Fibroblast of villous mesenchyme (primary cell): ENCODE results near the gene C6orf141. TPM values are rescaled to one million over a fixed set of nuclear protein-coding genes. Genes with fewer than 3 reads are reported as not detected.

Source experiments
- DNase-seq: peaks from one replicate; pipeline ENCODE4 v3.0.0-alpha.2; 2010; ENCODE audit warnings: low read depth
- H3K4me3 ChIP-seq: 2 replicates; pipeline ENCODE4 v1.5.1; 2011; ENCODE audit warnings: low read depth, mild to moderate bottlenecking, low read length
- total RNA-seq: library from RNA; depleted of rRNA; stranded (reverse); fragments of >200 nt; gene quantifications from 2 replicates; pipeline ENCODE4 v1.2.3, GENCODE V29; 2012
- TF ChIP-seq, protein P1 (sequence below): IDR thresholded peaks from 2 replicates; pipeline ENCODE4 v1.5.1; 2012; ENCODE audit warnings: low read depth, mild to moderate bottlenecking, low read length; ENCODE audit not compliant: insufficient read depth

C6orf141 gene
- total RNA-seq, 1 donor: 0.43 TPM

DNA sequence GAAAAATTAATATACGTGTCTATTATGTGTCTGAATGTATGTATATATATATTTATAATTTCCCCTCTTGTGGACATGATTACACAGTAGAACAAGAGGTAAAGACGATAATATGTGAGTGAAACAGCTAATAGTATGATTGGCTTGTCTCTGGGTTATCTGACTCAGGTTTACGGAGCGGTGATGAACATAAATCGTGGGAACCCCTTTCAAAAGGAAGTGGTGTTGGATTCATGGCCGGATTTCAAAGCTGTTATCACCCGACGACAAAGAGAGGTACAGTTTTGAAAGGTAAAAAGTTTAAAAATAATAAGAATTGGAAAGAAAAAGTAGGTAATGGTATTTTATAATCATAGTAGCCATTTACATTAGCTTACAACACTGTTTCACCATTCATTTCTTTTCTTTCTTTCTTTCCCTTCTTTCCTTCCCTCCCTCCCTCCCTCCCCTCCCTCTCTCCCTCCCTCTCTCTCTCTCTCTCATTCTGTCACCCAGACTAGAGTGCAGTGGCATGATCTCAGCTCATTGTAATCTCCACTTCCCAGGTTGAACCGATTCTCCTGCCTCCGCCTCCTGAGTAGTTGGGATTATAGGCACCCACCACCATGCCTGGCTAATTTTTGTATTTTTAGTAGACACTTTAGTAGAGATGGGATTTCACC lies 34.9 kb upstream of the C6orf141 start:
- no peak for DNase-seq
- TF ChIP-seq, protein P1, sequence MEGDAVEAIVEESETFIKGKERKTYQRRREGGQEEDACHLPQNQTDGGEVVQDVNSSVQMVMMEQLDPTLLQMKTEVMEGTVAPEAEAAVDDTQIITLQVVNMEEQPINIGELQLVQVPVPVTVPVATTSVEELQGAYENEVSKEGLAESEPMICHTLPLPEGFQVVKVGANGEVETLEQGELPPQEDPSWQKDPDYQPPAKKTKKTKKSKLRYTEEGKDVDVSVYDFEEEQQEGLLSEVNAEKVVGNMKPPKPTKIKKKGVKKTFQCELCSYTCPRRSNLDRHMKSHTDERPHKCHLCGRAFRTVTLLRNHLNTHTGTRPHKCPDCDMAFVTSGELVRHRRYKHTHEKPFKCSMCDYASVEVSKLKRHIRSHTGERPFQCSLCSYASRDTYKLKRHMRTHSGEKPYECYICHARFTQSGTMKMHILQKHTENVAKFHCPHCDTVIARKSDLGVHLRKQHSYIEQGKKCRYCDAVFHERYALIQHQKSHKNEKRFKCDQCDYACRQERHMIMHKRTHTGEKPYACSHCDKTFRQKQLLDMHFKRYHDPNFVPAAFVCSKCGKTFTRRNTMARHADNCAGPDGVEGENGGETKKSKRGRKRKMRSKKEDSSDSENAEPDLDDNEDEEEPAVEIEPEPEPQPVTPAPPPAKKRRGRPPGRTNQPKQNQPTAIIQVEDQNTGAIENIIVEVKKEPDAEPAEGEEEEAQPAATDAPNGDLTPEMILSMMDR: no peak
- H3K4me3 ChIP-seq: no peak overlapping the region

DNA sequence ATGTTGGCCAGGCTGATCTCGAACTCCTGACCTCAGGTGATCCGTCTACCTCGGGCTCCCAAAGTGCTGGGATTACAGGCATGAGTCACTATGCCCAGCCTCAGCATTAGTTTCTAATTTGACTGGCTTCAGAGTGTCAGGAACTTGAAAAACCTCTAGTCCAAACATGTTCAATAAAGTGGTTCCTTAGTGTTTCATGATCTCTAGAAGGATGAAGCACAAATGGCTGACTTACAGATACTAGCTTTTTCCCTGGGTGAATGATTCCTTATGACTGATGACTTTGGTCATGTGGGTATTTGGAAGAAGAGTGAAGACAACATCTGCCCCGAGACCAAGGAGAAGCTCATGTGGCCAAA lies 34.3 kb upstream of the C6orf141 start:
- DNase-seq: no peak
- no peak overlapping the region for H3K4me3 ChIP-seq
- TF ChIP-seq, protein P1: no peak

DNA sequence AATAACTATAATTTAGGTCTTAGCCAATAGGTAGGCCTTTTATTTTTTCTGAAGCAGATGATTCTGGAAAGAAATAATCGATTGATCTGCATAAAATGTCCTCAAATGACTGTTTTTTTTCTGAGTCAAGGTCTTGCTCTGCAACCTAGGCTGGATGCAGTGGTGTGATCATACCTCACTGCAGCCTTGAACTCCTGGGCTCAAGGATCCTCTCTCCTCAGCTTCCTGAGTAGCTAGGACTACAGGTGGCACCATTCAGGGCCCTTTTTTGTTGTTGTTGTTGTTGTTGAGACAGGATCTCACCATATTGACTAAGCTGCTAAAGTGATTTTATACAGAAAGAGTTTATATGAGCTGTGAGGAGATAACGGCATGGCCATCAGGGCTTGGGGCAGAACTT lies 32.5 kb upstream of the C6orf141 start:
- no peak overlapping the region for H3K4me3 ChIP-seq
- TF ChIP-seq, protein P1: no peak
- DNase-seq: no peak

DNA sequence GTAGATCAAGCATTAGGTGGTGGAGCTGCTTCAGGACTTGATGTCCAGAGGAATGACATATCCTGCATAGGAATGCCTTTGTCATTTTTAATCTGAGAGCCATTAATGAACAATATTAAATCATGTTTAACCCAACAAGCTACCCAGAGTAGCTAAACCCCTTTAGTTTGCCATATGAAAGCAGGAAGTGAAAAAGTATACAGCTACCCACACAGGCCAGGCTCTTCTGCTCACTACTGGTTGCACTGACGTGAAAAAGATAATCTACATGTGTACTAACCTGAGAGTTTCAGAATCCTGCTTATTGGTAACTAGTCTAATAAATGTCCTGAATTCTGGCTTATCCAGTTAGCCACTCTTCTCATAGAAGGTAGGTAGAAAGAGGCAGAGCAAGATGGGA lies 30.8 kb upstream of the C6orf141 start:
- TF ChIP-seq, protein P1: no peak
- no peak for DNase-seq
- H3K4me3 ChIP-seq: no peak overlapping the region

DNA sequence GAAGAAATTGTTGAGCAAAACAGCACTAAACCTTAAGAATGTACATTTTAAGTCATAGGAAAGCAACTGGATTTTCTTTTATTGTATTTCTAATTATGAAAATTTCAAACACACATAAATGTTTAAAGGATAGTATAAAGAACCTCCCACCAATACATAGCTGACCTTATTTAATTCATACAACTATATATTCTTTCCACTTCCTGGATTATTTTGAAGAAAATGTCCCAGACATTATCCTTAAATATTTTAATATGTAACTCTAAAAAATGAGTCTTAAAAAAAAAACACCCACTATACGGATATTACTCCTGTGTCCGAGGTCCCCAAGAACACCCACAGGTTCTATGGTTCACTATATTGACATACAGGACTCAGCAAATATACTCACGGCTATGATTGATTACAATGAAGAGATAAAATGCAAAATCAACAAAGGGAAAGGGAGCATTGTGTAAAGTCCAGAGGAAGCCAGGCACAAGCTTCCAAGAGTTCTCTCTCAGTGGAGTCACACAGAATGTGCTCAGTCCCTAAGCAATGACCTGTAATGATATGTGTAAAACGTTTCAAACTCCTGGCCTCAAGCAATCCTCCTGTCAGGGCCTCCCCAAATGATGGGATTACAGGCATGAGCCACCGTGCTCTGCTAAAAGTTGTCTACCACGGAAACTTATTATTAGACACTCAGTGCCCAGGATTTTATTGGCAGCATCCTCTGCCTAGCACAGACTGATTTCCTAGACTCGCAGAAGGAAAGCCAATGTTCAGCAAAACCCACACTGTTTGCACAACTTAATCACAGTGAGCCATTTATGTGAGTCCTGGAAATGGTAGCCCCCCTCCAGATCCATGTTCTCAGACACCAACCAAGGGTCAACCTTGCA lies 27.5 kb upstream of the C6orf141 start:
- DNase-seq: no peak
- TF ChIP-seq, protein P1: no peak
- H3K4me3 ChIP-seq: no peak overlapping the region

GRCh38 chr6:49523901-49524300 lies 26.6 kb upstream of the C6orf141 start:
- H3K4me3 ChIP-seq: no peak overlapping the region
- TF ChIP-seq, protein P1: no peak
- DNase-seq: no peak

GRCh38 chr6:49524541-49524940 lies 25.9 kb upstream of the C6orf141 start:
- TF ChIP-seq, protein P1: no peak
- no peak overlapping the region for H3K4me3 ChIP-seq
- no peak for DNase-seq
